NK-92 treated with Interleukin-12 subunit alpha and Interleukin-12 subunit beta, amount 100 ng/mL, for 24 hours (cell line): ENCODE measurements around the gene SDCBP2.

Experiments
- DNase-seq: peaks from one replicate; lab custom pipeline; 2025; lab: John Stamatoyannopoulos, UW

Gene SDCBP2

DNA sequence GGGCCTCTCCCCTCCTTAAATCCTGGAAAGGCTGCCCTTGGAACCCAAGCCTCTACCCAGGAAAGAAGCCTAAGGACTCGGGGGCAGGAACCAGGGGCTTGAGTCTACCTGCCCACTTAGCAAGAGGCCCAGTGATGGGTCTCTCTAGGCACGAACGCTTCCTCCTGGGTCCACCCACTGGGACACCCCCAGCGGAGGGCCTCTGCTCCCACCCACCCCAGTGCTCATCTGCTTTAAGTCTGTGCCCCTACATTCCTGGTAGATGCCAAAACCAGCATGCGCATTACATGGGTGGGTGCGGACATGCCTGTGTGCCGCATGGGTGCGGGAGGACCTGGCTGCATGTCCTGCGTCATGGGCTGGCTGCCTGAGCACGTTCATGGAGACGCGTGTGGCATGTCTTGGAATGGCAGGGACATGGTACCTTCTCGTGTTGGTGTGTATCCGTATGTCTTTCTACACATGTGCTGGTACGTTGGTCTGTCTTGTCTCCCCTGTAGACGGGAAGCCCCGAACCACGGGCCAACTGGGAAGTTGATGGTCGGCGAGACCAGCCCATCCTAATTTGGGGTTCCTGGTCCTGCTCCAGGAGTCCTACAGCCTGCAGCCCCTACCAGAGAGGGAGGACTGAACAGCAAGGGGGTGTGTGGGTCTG is 33.5 kb downstream of the SDCBP2 start:
- DNase-seq, result no peak

DNA sequence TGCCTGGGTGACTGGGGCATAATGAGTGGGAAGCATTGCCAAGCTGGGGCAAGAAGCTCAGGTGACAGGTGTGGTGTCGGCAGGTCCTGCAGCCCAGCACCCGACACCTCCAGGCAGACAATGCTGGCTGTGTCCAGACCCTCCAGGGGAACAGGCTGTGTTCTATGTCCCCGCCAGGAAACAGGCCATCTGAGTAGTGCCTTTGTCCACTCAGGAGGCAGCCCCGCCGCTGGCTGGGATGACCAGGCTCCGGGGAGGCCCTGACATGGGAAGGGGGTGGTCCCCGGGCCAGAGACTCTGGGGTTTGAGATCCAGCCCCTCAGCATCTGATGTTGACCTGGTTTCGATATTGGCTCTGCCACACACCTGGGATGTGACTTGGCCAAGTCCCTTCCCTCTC is 34.4 kb downstream of the SDCBP2 start:
- no peak for DNase-seq

DNA sequence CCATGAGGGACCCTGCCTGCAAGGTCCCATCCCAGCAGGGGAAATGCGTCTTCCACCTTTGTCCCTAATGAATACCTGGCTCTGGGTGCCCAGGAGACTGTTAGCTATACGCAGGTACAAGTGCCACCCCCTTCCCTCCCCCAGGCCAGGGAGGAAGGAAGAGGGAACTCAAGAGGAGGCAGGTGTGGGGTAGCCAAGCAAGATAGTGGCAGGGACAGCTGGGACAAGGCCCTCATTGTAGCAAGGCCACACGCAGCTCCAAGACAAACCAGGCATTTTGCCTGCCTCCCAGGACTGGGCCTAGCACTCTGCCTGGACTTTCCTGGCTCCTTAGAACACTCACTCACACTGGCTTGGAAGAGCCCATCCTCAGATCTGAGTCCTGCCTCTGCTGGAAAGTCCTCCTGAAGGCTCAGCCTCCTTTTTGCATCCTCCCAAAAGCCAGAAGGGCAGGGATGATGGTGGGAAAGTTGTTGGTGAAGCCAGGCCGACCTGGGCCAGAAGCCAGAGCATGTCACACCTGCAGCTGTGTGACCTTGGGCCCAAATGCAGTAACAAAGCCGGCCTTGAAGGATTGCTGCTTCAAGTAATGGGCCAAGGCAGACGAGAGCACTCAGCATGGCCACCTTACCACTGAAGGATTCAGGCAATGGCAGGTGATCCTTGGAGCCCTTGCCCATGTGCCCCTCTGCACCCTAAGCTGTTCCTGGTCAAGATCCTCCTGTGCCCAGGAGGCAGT is 35.1 kb downstream of the SDCBP2 start:
- DNase-seq, result no peak

DNA sequence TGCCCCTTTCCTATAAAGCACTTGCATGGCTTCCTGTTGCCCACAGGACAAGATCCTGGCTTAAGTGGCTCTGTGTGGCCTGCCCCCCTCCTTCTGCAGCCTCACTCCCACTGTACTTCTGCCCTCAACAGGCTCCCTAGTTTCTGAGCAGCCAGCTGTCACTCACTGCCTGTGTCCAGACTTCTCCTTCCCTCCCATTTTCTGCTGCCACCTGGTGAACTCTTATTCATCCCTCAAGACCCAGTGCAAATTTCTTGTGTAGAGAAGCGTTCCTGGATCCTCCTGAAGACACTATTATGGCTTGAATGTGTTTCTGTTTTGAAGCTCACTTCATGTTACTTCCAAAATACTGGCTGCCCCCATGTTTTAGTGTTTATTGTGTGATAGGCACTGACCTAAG is 36.3 kb downstream of the SDCBP2 start:
- no peak for DNase-seq

DNA sequence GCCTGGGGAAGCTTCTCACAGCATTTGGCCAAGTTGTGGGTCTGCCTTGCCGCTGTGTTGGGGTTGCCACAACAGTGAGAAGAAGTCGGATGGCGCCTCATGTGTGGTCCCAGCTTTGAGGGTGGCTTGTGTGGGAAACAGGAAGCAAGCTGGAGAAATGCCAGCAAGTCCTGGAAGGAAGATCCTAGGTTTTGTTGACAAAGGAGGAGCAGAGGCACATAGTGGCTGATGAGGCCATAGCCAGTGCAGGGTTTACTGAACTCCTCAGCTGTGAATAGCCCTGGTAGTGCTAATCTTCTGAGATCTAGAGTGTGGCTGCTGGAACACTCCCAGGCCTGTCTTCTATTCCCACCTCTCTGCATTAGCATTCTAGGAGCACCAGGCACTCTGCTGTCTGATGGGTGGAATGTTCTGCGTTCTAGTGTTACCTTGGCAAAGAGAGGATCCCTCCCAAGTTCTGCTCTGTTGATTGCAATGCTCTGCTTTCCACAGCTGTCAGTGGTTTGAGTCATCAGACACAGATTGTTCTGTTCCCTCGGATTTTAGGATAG is 37.7 kb downstream of the SDCBP2 start:
- DNase-seq, result no peak

DNA sequence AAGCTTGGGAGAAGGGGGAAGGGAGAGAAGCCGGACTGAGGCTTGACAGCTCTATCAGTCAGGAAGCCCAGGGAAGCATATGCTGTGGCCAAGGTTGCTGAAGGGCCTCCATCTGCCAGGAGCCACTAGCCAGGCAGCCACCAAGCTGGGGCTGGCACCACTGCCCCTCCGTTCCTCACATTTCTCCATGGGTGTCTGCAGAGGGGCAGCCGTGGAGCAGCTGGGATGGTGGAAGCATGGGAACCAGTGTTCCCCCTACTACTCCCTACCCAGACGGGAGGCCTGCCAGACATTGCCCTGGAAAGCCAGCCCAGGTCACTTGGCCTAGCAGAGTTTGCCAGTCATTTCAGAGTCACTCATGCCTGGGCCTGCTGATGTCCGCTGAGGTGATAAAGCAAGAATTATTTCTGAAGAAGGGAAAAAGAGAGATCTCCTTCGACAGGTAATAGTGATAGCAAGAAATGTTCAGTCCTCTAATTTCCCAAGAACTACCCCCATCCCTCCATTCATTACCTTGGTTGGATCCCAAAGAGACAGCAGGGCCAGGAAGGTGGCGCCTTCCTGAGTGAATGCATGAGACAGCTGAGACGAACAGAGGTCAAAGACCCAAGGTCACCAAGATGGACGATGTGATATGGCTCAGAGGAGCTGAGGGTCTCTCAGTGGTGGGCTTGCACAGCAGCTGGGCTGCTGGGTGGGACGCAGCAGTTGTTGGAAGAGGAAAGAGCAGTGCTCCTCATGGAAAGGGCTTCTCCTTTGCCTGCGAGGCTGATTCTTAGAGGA is 41.0 kb downstream of the SDCBP2 start:
- DNase-seq, result no peak

DNA sequence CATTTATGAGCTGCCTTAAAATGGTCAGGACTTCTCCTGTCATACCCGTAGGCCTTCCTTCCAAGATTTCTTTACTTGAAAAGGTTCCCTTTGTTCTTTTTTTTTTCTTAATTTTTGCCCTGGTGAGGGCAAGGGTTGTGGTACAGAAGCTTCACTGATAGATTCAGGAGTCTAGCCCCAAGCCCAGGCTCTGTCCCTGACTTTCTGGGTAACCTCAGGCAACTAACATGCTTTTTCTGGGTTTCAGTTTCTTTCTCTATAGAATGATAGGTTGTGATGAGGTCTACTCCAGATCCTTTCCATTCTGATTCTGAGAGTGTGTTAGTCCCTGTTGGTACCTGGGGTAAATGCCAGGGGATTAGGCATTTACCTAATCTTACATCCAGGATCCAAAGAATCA is 41.6 kb downstream of the SDCBP2 start:
- DNase-seq, result no peak

DNA sequence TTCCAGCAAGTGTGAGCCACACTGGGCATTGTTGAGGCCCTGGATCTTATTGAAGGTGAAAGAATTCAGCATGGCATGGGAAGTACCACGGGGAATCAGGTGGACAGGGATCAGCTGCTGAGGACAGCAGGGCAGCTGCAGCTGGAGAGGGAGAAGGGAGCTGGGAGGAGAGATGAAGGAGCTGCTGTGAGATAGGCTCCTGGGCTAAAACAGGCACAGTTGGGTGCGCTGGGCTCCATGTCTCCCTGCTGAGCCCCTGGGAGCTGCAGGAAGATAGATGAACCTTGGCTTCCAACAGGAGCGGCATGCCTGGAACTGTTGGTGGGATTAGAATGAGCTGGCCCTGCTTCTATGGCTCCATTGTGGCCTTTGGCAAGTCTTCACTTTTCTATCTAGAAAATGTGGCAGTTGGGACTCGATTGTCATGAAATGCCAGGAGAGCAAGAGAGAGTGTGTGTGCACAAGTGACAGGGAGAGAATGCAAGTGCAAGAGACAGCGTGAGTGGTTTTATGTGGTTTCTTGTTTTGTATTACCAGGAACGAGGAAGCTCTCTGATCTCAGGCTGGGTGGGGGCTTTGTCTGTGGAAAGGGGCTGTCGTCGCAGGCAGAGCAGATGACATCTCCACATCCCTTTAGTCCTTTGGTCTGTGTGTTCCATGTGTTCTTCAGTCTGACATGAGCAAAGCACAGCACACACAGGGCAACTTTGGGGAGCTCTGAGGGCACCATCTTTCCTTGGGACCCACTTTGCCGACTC is 42.5 kb downstream of the SDCBP2 start:
- no peak for DNase-seq

DNA sequence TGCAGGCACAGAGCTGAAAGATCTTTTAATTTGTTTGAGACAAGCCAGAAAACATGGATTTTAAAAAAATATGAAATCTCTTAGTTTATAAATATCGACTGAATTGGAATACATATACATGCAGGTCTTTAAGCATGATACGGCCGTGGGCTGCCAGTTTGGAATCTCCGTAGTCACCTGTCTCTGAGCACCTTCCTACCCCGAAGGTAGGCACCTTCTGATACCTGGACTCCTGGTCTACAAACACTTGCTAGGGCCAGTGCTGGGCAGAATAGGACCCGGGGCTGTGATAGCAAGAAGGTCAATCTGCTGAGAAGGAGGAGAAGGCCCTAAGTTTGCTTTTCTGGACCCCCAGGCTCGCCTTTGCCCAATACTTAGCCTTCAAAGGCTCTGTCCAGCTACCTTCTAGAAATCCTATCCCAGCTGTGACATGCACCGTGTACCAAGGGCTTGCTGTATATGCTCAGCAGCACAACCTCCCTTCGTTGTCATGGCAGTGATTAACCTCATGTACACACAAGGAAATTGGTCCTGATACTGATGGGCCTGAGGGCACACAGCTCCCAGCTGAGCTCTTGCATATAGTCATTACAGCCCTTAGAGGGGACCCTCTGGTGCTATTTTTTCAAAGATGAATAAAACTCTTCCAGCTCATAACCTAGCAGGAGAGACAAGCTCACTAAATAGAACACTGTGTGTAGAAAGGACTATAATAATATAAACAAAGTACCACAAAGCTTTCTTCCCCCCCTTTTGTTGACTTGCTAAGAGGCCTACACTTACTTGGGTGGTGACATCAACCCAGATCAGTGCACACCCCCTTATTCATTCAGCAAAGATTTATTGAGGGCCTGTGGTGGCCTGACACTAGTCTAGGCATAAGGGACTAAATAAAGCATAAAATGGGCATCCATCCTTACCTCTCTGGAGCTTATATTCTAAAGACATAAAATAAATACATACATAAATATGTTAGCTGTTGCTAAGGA is 45.1 kb downstream of the SDCBP2 start:
- no peak for DNase-seq

DNA sequence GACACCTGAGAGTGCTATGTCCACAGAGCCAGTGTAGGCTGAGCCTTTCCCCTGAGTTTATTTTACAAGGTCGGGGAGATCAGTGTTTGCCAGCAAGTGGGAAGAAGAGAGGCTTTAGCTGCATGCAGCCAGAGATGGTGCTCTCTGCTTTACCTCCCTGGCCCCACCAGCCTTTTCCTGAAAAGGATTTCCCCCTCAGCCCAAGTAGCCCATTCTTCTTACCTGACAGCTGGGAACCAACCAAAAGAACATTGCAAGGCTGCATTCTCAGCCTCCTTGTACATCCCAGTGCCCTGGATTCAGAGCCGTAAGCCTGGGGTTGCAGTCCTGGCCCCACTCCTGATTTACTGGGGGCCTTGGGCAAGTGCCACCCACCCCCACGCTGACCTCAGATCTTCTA is 46.0 kb downstream of the SDCBP2 start:
- DNase-seq, result no peak

DNA sequence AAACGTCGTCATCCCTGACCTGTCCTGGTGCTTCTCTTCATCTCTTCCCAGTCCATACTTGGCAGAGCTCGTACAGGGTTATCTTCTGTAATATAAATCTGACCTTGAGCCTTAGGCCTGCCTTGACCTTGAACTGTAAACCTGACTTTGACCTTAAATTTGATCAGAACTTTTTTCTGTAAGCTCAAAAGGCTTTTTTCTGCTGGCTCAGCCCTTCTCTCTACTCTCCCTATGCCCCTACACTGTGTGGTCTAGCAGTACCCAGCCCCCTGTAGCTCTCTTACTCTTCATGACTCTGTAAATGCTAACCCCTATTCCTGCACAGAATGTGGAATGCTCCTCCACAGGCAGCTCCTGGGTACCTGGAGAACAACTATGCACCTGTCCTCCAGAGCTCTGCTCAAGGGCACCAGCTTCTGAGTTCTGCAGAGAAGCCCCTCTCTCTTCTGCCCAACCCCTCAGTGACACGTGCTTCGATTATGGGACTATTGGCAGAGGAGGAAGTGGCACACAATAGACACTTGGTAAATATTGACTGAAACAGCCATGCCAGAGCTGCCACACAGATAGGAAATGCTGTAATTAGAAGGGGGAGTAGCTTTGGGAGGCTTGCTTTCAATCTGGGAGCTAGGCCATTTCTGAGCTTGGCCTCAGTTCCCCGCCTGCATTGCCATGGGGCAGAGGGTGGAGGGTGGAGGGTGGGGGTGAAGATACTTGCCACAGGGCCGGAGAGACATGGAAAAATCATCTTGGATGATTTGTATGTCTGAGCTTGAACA is 47.5 kb downstream of the SDCBP2 start:
- no peak for DNase-seq

DNA sequence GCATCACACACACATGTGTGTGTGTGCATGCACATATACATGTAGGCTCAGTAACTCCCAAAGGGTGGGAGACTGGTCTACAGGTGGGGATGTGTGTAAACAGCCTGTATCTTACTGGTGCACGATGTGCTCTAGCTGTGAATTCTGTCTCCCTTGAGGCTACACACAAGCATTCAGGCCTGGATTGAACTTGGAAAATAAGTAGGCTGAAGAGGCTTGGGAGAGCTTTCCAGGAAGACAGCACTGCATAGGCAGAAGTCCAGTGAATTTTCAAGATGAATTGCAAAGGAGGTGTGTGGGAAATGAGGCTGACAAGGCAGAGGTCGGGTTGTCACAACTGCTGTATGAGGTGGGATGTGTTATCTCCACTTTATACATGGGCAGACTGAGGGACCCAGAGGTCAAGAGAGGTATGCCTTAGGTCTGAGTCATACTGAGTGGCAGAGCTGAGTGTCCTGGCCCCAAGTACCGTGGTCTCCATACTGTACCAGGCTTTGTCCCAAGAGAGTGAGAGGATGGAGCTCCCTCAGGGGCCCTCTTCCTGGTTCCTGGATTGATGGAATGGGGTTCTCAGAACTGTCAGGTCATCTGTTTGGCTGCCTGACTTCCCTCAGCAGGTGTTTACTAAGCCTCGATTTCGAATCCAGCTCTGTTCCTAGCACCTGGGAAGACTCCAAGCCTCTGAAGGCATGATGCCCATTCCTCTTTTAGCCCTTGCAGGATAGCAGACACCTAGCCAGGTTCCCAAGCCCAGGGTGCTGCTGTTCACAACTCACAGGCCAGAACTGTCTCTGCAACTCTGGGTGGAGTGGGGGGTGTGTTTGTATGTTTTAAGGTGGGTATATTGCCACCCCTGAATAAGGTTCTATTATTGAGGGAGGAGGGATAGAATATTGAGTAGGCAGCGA is 48.5 kb downstream of the SDCBP2 start:
- no peak for DNase-seq

DNA sequence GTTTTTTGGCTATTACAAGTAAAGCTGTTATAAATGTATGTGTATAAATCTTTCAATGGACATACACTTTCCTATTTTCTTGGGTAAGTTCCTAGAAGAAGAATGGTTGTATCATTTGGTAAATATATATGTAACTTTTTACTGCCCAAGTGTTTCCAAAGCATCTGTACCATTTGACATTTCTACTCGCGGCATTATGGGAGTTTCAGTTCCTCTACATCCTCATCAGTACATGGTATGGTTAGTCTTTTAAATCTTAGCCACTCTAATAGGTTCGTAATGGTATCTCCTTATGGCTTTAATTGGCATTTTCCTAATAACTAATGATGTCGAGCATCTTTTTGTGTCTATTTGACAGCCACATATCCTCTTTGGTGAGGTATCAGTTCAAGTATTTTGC is 49.9 kb downstream of the SDCBP2 start:
- DNase-seq, result no peak

DNA sequence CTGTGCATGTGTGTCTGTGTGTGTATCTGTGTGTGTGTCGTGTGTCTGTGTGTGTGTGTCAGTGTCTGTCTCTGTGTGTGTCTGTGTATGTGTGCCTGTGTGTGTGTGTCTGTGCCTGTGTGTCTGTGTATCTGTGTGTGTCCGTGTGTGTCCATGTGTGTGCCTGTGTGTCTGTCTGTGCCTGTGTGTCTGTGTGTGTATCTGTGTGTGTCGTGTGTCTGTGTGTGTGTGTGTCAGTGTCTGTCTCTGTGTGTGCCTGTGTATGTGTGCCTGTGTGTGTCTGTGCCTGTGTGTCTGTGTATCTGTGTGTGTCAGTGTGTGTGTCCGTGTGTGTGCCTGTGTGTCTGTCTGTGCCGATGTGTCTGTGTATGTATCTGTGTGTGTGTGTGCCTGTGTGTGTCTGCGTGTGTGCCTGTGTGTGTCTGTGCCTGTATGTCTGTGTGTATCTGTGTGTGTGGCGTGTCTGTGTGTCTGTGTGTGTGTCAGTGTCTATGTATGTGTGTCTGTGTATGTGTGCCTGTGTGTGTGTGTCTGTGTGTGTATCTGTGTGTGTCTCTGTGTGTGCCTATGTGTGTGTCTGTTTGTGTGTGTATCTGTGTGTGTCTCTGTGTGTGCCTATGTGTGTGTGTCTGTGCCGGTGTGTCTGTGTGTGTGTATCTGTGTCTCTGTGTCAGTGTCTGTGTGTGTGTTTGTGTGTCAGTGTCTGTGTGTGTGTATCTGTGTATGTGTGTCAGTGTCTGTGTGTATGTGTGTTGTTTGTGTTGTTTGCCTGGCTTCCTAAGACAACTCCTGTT is 51.2 kb downstream of the SDCBP2 start:
- no peak for DNase-seq

DNA sequence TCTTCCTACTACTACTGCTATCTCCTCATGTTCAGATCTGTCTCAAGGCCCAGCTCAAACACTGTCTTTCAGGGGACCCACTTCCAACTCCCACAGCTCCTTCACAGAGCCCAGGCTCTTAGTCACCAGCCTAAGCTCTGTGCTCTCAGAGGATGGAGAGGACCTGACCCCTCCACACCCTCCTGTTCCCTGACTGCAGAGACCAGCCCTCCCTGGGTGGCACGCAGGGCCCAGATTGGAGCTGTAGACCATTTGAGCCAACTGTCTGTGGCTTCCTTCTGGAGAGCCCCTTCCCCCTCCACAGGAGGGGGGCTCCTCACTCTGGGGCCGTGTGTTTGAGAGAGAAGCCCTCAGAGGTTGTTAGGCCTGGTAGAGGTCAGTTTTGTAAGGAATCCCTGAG is 53.0 kb downstream of the SDCBP2 start:
- no peak for DNase-seq

DNA sequence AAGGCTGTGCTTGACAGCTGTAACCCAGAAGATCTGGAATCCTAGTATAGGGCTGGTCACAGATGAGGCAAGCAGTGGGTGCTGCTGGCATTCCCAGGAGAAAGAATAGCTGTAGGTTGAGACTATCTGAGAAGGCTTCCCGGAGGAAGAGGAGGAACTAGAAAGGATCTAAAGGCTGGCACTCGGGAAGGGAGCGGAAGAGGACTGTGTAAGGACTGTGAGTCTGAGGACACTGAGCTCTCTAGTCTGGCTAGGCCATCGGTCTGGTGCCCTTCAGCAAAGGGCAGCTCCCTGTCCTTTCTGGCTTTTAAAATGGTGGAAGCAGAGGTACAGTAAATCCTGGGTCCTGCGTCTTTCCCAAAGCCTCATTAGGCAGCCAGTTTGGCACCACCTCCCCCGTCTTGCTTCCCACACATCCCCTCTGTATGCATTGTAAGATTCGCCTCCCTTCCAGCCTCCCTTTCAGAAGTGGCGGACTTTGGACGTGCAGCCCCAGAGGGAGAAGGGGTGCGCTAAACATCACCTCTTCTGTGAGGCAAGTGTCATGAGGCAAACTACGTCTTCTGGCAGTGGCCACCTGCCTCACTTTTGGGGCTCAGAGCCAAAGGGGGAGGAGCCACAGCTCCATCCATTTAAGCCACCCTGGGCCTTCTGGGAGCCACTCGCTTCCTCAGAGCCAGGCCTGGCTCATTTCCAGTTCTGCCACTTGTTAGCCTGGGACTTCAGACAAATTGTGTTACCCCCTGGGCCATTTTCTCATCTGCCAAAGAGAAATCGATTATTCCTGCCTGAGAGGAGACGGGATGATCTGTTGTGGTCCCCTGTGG is 54.2 kb downstream of the SDCBP2 start:
- no peak for DNase-seq

DNA sequence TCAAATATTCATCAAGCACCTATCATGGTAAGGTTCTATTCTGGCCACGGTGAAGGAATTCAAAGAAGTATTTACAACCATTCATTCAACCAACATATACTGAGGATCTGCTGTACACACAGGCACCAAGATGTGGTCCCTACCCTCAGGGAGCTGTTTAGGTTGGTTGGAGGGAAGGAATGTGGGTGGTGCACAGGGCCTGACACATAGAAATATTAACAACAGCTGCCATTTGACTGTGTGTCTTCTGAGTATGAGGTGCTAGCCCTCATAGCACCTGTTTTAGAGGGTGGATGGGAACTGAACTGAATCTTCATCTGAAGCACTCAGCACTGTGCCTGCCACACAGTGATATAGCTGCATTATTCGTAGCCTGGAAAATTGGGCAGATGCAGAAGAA is 55.6 kb downstream of the SDCBP2 start:
- no peak for DNase-seq
